HEK293 (cell line): Measurements from ENCODE around the gene CENPM.

Experiments
- CTCF ChIA-PET: fragments of 350-600 bp; formaldehyde crosslinking; extraction: SDS; loops from one replicate; lab custom pipeline; 2021; ENCODE audit warnings: antibody characterized with exemption; lab: Yijun Ruan, JAX
- POLR2A ChIA-PET: fragments of 300-600 bp; formaldehyde crosslinking; extraction: SDS; loops from one replicate; lab custom pipeline; 2020; ENCODE audit warnings: antibody characterized with exemption, inconsistent platforms; lab: Yijun Ruan, JAX
- H3K27ac ChIP-seq: fragments of 200-500 bp; sonication (Bioruptor generic); 2 replicates; pipeline ENCODE4 v1.5.1; 2014; ENCODE audit warnings: low read depth, low read length, control low read depth, inconsistent platforms; ENCODE audit errors: extremely low read depth
- H3K36me3 ChIP-seq, 2 experiments: fragments of 200-500 bp in 1 of 2; sonication (Bioruptor generic) in 1 of 2; 1 replicate in 1 of 2; 2 replicates in 1 of 2; pipeline ENCODE4 v1.5.1; 2014 to 2017; ENCODE audit warnings: inconsistent platforms in 2 of 2, low read length in 2 of 2; ENCODE audit not compliant: control insufficient read depth in 2 of 2, insufficient read depth in 1 of 2
- H3K4me1 ChIP-seq: fragments of 200-500 bp; sonication (Bioruptor generic); 2 replicates; pipeline ENCODE4 v1.5.1; 2014; ENCODE audit warnings: mild to moderate bottlenecking, low read length, inconsistent platforms; ENCODE audit not compliant: control insufficient read depth, insufficient read depth
- H3K4me3 ChIP-seq: 2 replicates; pipeline ENCODE4 v1.5.1; 2011; ENCODE audit warnings: low read depth, mild to moderate bottlenecking, control low read depth, low read length, moderate library complexity
- H3K9me3 ChIP-seq: fragments of 200-500 bp; sonication (Bioruptor generic); 2 replicates; pipeline ENCODE4 v1.5.1; 2014; ENCODE audit warnings: low read depth, low read length, inconsistent platforms; ENCODE audit not compliant: control insufficient read depth, insufficient read depth
- AEBP2 ChIP-seq: fragments of 450-650 bp; formaldehyde crosslinking; IDR thresholded peaks from 2 replicates; pipeline ENCODE4 v1.5.1; 2016; ENCODE audit warnings: missing biosample characterization, missing genetic modification characterization, borderline replicate concordance
- EGR2 ChIP-seq: fragments of 450-650 bp; formaldehyde crosslinking; IDR thresholded peaks from 2 replicates; pipeline ENCODE4 v1.5.1; 2016; ENCODE audit warnings: low read depth, missing biosample characterization, missing genetic modification characterization
- GLIS1 ChIP-seq: fragments of 450-650 bp; formaldehyde crosslinking; IDR thresholded peaks from 2 replicates; pipeline ENCODE4 v1.5.1; 2016; ENCODE audit warnings: missing biosample characterization, missing genetic modification characterization
- GLIS2 ChIP-seq: fragments of 450-650 bp; formaldehyde crosslinking; IDR thresholded peaks from 2 replicates; pipeline ENCODE4 v1.5.1; 2016; ENCODE audit warnings: missing biosample characterization, missing genetic modification characterization
- PATZ1 ChIP-seq: fragments of 450-650 bp; formaldehyde crosslinking; IDR thresholded peaks from 2 replicates; pipeline ENCODE4 v1.5.1; 2016; ENCODE audit warnings: missing biosample characterization, missing genetic modification characterization
- ZBTB17 ChIP-seq: fragments of 450-650 bp; formaldehyde crosslinking; IDR thresholded peaks from 2 replicates; pipeline ENCODE4 v1.5.1; 2016; ENCODE audit warnings: missing biosample characterization, missing genetic modification characterization
- ZBTB20 ChIP-seq: fragments of 450-650 bp; formaldehyde crosslinking; IDR thresholded peaks from 2 replicates; pipeline ENCODE4 v1.5.1; 2016; ENCODE audit warnings: missing biosample characterization, missing genetic modification characterization
- ZBTB48 ChIP-seq: fragments of 450-650 bp; formaldehyde crosslinking; IDR thresholded peaks from 2 replicates; pipeline ENCODE4 v1.5.1; 2016; ENCODE audit warnings: missing biosample characterization, missing genetic modification characterization
- ZFHX2 ChIP-seq: fragments of 450-650 bp; formaldehyde crosslinking; conservative IDR thresholded peaks from 2 replicates; pipeline ENCODE4 v1.5.1; 2016; ENCODE audit warnings: missing biosample characterization, missing genetic modification characterization
- ZNF521 ChIP-seq: fragments of 450-650 bp; formaldehyde crosslinking; IDR thresholded peaks from 2 replicates; pipeline ENCODE4 v1.5.1; 2017; ENCODE audit warnings: missing biosample characterization, mild to moderate bottlenecking, missing genetic modification characterization
- ZNF660 ChIP-seq: fragments of 450-650 bp; IDR thresholded peaks from 2 replicates; pipeline ENCODE4 v1.5.1; 2018; ENCODE audit warnings: missing biosample characterization, mild to moderate bottlenecking, missing genetic modification characterization
- ZNF837 ChIP-seq: fragments of 450-650 bp; formaldehyde crosslinking; IDR thresholded peaks from 2 replicates; pipeline ENCODE4 v1.5.1; 2016; ENCODE audit warnings: missing biosample characterization, missing genetic modification characterization
- TF ChIP-seq, protein P1 (sequence below): fragments of 450-650 bp; formaldehyde crosslinking; IDR thresholded peaks from 2 replicates; pipeline ENCODE4 v1.5.1; 2016; ENCODE audit warnings: missing biosample characterization, missing genetic modification characterization

CENPM gene

GRCh38 chr22:41929418-41929810 lies 17.5 kb downstream of the CENPM start:
- no peak overlapping the region for H3K4me3 ChIP-seq
- no peak for TF ChIP-seq ZNF837 (tag by site-specific recombination)
- TF ChIP-seq ZBTB17 (tag by site-specific recombination): 0 out of 2 replicates have a peak, but pooled peaks have one; percentile 11
- no peak for TF ChIP-seq ZNF521 (tag by site-specific recombination)
- TF ChIP-seq ZBTB48: peak; percentile 81
- 0 out of 2 replicates have a peak, but pooled peaks have one; percentile 20 for TF ChIP-seq GLIS2 (tag by site-specific recombination)
- peak; percentile 19; the same call in 1 of the 2 replicates for TF ChIP-seq PATZ1
- TF ChIP-seq ZBTB20 (tag by site-specific recombination): peak; percentile 52; the same call in 1 of the 2 replicates
- peak; percentile 71 for TF ChIP-seq GLIS1 (tag by site-specific recombination)
- ChIA-PET POLR2A (interaction anchor here (0.5 to 4.3 kb wide), 4 partner anchors 14 to 241 kb away, joined by 3 to 27 read pairs (median 4); partner anchors contain the start of genes CENPM and SNU13), CTCF (interaction anchor here (0.7 to 1.4 kb wide), 2 partner anchors 18 to 232 kb away, joined by 3 to 6 read pairs; no protein-coding TSS in a partner anchor)
- H3K36me3 ChIP-seq: peaks cover 5 to 24% of the 10 kb centered on the region in 2 experiments; a peak in 2 of 3 replicates
- H3K27ac ChIP-seq: no peak overlapping the region
- no peaks in the 10 kb centered on the region for H3K9me3 ChIP-seq
- H3K4me1 ChIP-seq: peaks cover 2% of the 10 kb centered on the region; the same call in 1 of the 2 replicates

- H3K9me3 ChIP-seq: no peaks in the 10 kb centered on the region
- peaks cover 2% of the 10 kb centered on the region; the same call in 1 of the 2 replicates for H3K4me1 ChIP-seq
- POLR2A ChIA-PET: interaction anchor here (0.5 to 4.3 kb wide), 5 partner anchors 15 to 240 kb away, joined by 3 to 27 read pairs (median 3); partner anchors contain the start of genes CENPM and SNU13
- TF ChIP-seq ZFHX2 (tag by site-specific recombination): peak; percentile 100
- TF ChIP-seq ZNF660 (tag by site-specific recombination): no peak
- peak; percentile 100 for TF ChIP-seq EGR2 (tag by site-specific recombination)
- no peak for TF ChIP-seq AEBP2 (tag by site-specific recombination)
- peak; percentile 15; the same call in 1 of the 2 replicates for TF ChIP-seq PATZ1
- TF ChIP-seq, protein P1, sequence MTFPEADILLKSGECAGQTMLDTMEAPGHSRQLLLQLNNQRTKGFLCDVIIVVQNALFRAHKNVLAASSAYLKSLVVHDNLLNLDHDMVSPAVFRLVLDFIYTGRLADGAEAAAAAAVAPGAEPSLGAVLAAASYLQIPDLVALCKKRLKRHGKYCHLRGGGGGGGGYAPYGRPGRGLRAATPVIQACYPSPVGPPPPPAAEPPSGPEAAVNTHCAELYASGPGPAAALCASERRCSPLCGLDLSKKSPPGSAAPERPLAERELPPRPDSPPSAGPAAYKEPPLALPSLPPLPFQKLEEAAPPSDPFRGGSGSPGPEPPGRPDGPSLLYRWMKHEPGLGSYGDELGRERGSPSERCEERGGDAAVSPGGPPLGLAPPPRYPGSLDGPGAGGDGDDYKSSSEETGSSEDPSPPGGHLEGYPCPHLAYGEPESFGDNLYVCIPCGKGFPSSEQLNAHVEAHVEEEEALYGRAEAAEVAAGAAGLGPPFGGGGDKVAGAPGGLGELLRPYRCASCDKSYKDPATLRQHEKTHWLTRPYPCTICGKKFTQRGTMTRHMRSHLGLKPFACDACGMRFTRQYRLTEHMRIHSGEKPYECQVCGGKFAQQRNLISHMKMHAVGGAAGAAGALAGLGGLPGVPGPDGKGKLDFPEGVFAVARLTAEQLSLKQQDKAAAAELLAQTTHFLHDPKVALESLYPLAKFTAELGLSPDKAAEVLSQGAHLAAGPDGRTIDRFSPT (tag by site-specific recombination): peak; percentile 38; the same call in 1 of the 2 replicates
- H3K27ac ChIP-seq: no peak overlapping the region
- peaks cover 5 to 18% of the 10 kb centered on the region in 2 experiments; a peak in 2 of 3 replicates for H3K36me3 ChIP-seq
- no peak overlapping the region for H3K4me3 ChIP-seq
- CTCF ChIA-PET: interaction anchor here (0.6 to 1.4 kb wide), 4 partner anchors 12 to 231 kb away, joined by 3 to 6 read pairs (median 3); no protein-coding TSS in a partner anchor
Observed at GRCh38 chr22:41928593-41929417, 18.1 kb downstream of the CENPM start.
